Lung (tissue), 12 donors: ENCODE data around the gene CRYGD. TPM values are rescaled to one million over a fixed set of nuclear protein-coding genes. Genes with fewer than 3 reads are reported as not detected.
"Not testable (repeated sequence)": the region's sequence is repeated elsewhere in the genome, so short reads cannot be mapped to it uniquely, and the experiment has no call there.

Source experiments
- ATAC-seq: fragments of 200-7000 bp; cut with Tn5 transposase; one replicate; pipeline ENCODE4 v1.9.1; 2020; ENCODE audit warnings: moderate number of reproducible peaks; ENCODE audit not compliant: insufficient read depth, low FRiP score
- DNase-seq, 3 donors: peaks; one replicate each; pipeline ENCODE4 v3.0.0-alpha.2; 2013 to 2017
- H3K27ac ChIP-seq, 2 donors: one replicate each; pipeline ENCODE4 v1.5.1; 2013; ENCODE audit warnings: mild to moderate bottlenecking in 2 of 2, moderate library complexity in 2 of 2, control low read depth in 1 of 2, inconsistent platforms in 1 of 2, low read depth in 1 of 2, low read length in 1 of 2
- H3K27me3 ChIP-seq, 3 donors: one replicate each; pipeline ENCODE4 v1.5.1; 2013; ENCODE audit warnings: low read length in 2 of 3; ENCODE audit not compliant: control insufficient read depth in 3 of 3, insufficient read depth in 3 of 3
- H3K36me3 ChIP-seq, 4 donors: one replicate each; pipeline ENCODE4 v1.5.1; 2013; ENCODE audit warnings: low read length in 4 of 4, mild to moderate bottlenecking in 1 of 4, moderate library complexity in 1 of 4; ENCODE audit not compliant: control insufficient read depth in 4 of 4, insufficient read depth in 4 of 4
- H3K4me1 ChIP-seq, 5 donors: one replicate each; pipeline ENCODE4 v1.5.1; 2013; ENCODE audit warnings: low read length in 5 of 5, mild to moderate bottlenecking in 2 of 5, moderate library complexity in 1 of 5; ENCODE audit not compliant: control insufficient read depth in 5 of 5, insufficient read depth in 5 of 5
- H3K4me3 ChIP-seq: one replicate; pipeline ENCODE4 v1.5.1; 2013; ENCODE audit warnings: mild to moderate bottlenecking, control low read depth, moderate library complexity
- H3K9ac ChIP-seq, 2 donors: one replicate each; pipeline ENCODE4 v1.5.1; 2013; ENCODE audit warnings: low read length in 2 of 2, control low read depth in 1 of 2; ENCODE audit not compliant: insufficient read depth in 1 of 2
- H3K9me3 ChIP-seq, 4 donors: one replicate each; pipeline ENCODE4 v1.5.1; 2013; ENCODE audit warnings: low read length in 3 of 4, mild to moderate bottlenecking in 1 of 4, moderate library complexity in 1 of 4; ENCODE audit not compliant: control insufficient read depth in 4 of 4, insufficient read depth in 3 of 4
- CTCF ChIP-seq: IDR thresholded peaks from 2 replicates; pipeline ENCODE4 v1.5.1; 2012; ENCODE audit warnings: mild to moderate bottlenecking; ENCODE audit errors: control extremely low read depth, extremely low read depth
- WGBS, 2 donors: extraction: QIAGEN DNeasy Blood & Tissue Kit; methylation state at CpG; one replicate each; pipeline ENCODE4 v1.1.7; 2013; 5-methylcytosine and 5-hydroxymethylcytosine counted together
- polyA plus RNA-seq, 2 donors: library from polyadenylated mRNA; stranded (reverse); fragments of 200-250 nt; gene quantifications; one replicate each; pipeline ENCODE4 v1.2.1, GENCODE V29; 2013
- total RNA-seq, 2 donors: library from RNA; depleted of rRNA in 1 of 2; stranded (reverse); fragments of >200 nt in 1 of 2; gene quantifications; one replicate each; pipeline ENCODE4 v1.2.1, GENCODE V29; 2014 to 2021
- donor health status: control.
- donor health status: control.
- donor health status: Bipolar disorder and iron deficiency.
- donor health status: healthy.
- donor health status: DM: yes; HTN: yes; CAD: no.

The CRYGD gene
- total and polyA plus RNA-seq, 4 donors: not detected

DNA sequence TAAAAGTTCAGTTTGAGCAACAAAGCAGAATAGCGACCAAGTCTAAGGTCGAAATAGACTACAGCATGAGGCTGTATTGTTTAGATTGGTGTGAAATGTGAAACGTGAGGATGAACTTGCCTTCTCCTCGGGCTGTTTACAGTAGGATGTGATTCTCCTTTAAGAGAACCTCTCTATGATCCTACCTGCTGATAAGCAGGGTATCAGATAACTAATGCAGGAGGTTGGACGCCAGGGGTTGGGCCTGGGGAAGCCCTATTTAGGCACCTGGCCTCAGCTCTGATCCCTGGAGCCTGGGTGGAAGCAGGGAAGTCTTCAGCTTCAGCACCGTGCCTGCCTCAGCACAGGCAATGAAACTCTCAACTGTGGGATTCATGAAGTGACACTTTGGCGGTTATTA is 11.4 kb downstream of the CRYGD start:
- Histone ChIP-seq H3K4me1 (peaks cover 0 to 5% (median 0%) of the 10 kb centered on the region in 5 donors), H3K9ac (no peak overlapping the region), H3K36me3 (no peaks in the 10 kb centered on the region), H3K27ac (no peak overlapping the region), H3K27me3 (peaks cover 0 to 13% (median 8%) of the 10 kb centered on the region in 3 donors), H3K4me3 (no peak overlapping the region), H3K9me3 (no peaks in the 10 kb centered on the region)
- 41 to 74% methylated on average over 7 of the region's 7 CpGs for whole genome bisulfite sequencing, 2 donors
- no peak for ATAC-seq
- no peak for TF ChIP-seq CTCF
- no peak for DNase-seq

GRCh38 chr2:208112273-208112745 is 12.0 kb downstream of the CRYGD start:
- peaks cover 0 to 13% (median 8%) of the 10 kb centered on the region in 3 donors for H3K27me3 ChIP-seq
- WGBS, 2 donors: 16 to 71% methylated on average over 32 to 36 of the region's 36 CpGs
- H3K4me1 ChIP-seq, H3K27ac ChIP-seq, H3K36me3 ChIP-seq, H3K4me3 ChIP-seq, H3K9ac ChIP-seq, ATAC-seq, H3K9me3 ChIP-seq: not testable (repeated sequence)
- DNase-seq: peak in 2 of 3 donors; percentile 7 to 35

DNA sequence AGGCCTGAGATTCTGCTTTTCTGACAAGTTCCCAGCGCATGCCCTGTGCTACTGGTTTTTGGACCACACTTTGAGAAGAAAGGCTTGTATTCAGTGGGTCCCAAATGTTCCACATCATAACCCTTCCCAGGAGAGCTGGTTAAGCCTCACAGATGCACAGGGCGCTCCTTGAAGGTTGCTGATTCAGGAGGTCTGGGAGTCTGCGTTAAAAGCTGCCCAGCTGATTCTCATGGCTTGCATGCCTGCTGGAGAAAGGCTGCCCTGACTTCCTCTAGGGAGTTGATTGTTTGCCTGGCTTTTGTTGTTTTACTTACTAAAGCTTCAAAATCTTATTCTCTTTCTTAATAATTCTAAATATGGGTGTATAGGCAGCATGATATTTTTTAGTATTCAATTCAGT is 20.7 kb downstream of the CRYGD start:
- H3K36me3 ChIP-seq: no peaks in the 10 kb centered on the region
- H3K9me3 ChIP-seq: no peaks in the 10 kb centered on the region
- WGBS, 2 donors: 80 to 85% methylated on average over 3 of the region's 3 CpGs
- H3K9ac ChIP-seq: no peak overlapping the region
- ATAC-seq: no peak
- H3K4me3 ChIP-seq: no peak overlapping the region
- no peak overlapping the region for H3K27ac ChIP-seq
- DNase-seq: no peak
- no peaks in the 10 kb centered on the region for H3K4me1 ChIP-seq
- no peak for TF ChIP-seq CTCF
- no peaks in the 10 kb centered on the region for H3K27me3 ChIP-seq

DNA sequence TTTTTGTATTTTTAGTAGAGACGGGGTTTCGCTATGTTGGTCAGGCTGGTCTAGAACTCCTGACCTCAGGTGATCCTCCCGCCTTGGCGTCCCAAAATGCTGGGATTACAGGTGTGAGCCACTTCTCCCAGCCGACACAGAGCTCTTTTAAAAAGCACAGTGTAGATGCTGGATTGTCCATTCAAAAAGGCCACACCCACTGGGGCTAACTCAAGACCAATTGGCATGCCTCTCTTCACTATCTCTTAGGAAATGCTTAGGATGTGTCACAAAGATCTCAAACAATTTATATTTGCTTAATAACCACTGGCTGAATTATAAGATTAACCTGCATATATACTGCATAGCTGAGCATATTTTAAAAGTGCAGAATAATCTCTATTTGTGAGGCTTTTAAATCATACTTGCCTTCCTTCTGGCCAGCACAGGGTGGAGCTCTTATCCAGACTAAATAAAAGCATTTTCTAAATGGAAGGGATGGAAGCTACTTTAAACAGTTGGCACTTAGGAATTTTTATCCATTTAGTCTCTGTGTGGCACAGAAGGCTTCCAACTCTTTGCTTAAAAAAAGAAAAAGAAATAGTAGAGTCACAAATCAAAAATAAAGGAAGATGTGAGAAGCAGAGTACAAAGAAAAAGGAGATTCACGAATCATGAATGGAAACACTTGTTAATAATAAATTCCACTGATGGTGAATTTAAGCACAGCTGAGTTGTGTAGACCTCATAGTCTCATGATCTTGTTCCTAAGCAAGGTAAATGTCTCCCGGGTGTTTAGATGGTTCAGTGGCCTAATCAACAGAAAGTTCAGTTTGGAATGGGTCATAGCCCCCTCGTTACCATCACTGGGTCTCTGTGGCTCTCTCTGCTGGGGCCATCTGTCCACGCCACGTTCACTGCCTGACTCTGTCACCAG is 22.4 kb downstream of the CRYGD start:
- ATAC-seq (no peak), DNase-seq (peak in 2 of 3 donors; percentile 29 to 43)
- Histone ChIP-seq H3K4me3 (no peak overlapping the region), H3K9ac (no peak overlapping the region), H3K9me3 (no peaks in the 10 kb centered on the region), H3K27ac (no peak overlapping the region), H3K4me1 (peaks cover 0 to 3% (median 0%) of the 10 kb centered on the region in 5 donors), H3K27me3 (no peaks in the 10 kb centered on the region), H3K36me3 (no peaks in the 10 kb centered on the region)
- WGBS, 2 donors: 44 to 49% methylated on average over 10 of the region's 10 CpGs
- no peak for TF ChIP-seq CTCF
